Neural progenitor cell (in vitro differentiated cells): ENCODE data around the gene EIF4G3. TPM values are rescaled to one million over a fixed set of nuclear protein-coding genes. Genes with fewer than 3 reads are reported as not detected.

ENCODE experiments used
- DNase-seq: peaks from one replicate; pipeline ENCODE4 v3.0.0-alpha.2; 2016; ENCODE audit warnings: low spot score
- H2AFZ ChIP-seq: fragments of 200-600 bp; sonication (generic); replicated peaks from 2 replicates; pipeline ENCODE4 v1.6.1; 2016; ENCODE audit warnings: antibody characterized with exemption
- H3F3A ChIP-seq: fragments of 200-600 bp; sonication (generic); 2 replicates; pipeline ENCODE4 v1.6.1; 2016; ENCODE audit warnings: antibody characterized with exemption, low read depth
- H3K27ac ChIP-seq: fragments of 200-600 bp; sonication (generic); 2 replicates; pipeline ENCODE4 v1.5.1; 2016; ENCODE audit warnings: mild to moderate bottlenecking
- H3K27me3 ChIP-seq: fragments of 200-600 bp; sonication (generic); 2 replicates; pipeline ENCODE4 v1.6.1; 2016; ENCODE audit warnings: mild to moderate bottlenecking, moderate library complexity
- H3K36me3 ChIP-seq: fragments of 200-600 bp; sonication (generic); 2 replicates; pipeline ENCODE4 v1.5.1; 2016
- H3K4me1 ChIP-seq: fragments of 200-600 bp; sonication (generic); 2 replicates; pipeline ENCODE4 v1.6.1; 2016; ENCODE audit warnings: mixed run types
- H3K4me2 ChIP-seq: fragments of 200-600 bp; sonication (generic); 2 replicates; pipeline ENCODE4 v1.6.1; 2016
- H3K4me3 ChIP-seq: fragments of 200-600 bp; sonication (generic); 2 replicates; pipeline ENCODE4 v1.5.1; 2016
- H3K79me2 ChIP-seq: fragments of 200-600 bp; sonication (generic); 2 replicates; pipeline ENCODE4 v1.6.1; 2016; ENCODE audit warnings: low read depth
- H3K9ac ChIP-seq: fragments of 200-600 bp; sonication (generic); 2 replicates; pipeline ENCODE4 v1.6.1; 2016
- H3K9me3 ChIP-seq: fragments of 200-600 bp; sonication (generic); 2 replicates; pipeline ENCODE4 v1.5.1; 2016; ENCODE audit warnings: low read depth
- H4K20me1 ChIP-seq: fragments of 200-600 bp; sonication (generic); 2 replicates; pipeline ENCODE4 v1.6.1; 2016; ENCODE audit warnings: low read depth
- H3K27ac Mint-ChIP-seq: 3 replicates; pipeline ENCODE4 v1.8.0; 2021; ENCODE audit warnings: mixed read lengths
- H3K27me3 Mint-ChIP-seq: 2 replicates; pipeline ENCODE4 v1.8.0; 2022; ENCODE audit warnings: low read depth, mild to moderate bottlenecking, inconsistent platforms, moderate library complexity, mixed read lengths; ENCODE audit not compliant: insufficient read depth
- H3K36me3 Mint-ChIP-seq: 3 replicates; pipeline ENCODE4 v1.8.0; 2021; ENCODE audit warnings: mixed read lengths
- H3K4me1 Mint-ChIP-seq: 3 replicates; pipeline ENCODE4 v1.8.0; 2021; ENCODE audit warnings: mixed read lengths
- H3K4me3 Mint-ChIP-seq: 3 replicates; pipeline ENCODE4 v1.8.0; 2021; ENCODE audit warnings: mild to moderate bottlenecking, moderate library complexity, mixed read lengths
- H3K9me3 Mint-ChIP-seq: 3 replicates; pipeline ENCODE4 v1.8.0; 2020; ENCODE audit warnings: mixed read lengths
- CTCF ChIP-seq: fragments of 200-600 bp; sonication (generic); IDR thresholded peaks from 2 replicates; pipeline ENCODE4 v1.5.1; 2017; ENCODE audit warnings: antibody characterized with exemption, mild to moderate bottlenecking
- EZH2 ChIP-seq: fragments of 200-600 bp; sonication (generic); IDR thresholded peaks from 2 replicates; pipeline ENCODE4 v1.6.1; 2017; ENCODE audit warnings: antibody characterized with exemption, mild to moderate bottlenecking, moderate library complexity
- EZH2phosphoT487 ChIP-seq: fragments of 200-600 bp; sonication (generic); IDR thresholded peaks from 2 replicates; pipeline ENCODE4 v1.6.1; 2017; ENCODE audit warnings: antibody characterized with exemption
- total RNA-seq: library from RNA; depleted of rRNA; stranded (reverse); fragments of >200 nt; gene quantifications from 2 replicates; pipeline ENCODE4 v1.2.3, GENCODE V29; 2015; ENCODE audit warnings: low replicate concordance

Gene EIF4G3
- total RNA-seq, 1 donor from 2014 or later = 73.4 TPM

GRCh38 chr1:21066356-21067012, 110.2 kb downstream of the EIF4G3 start:
- Histone ChIP-seq H3K9ac (no peak overlapping the region), H4K20me1 (peaks cover 14% of the 10 kb centered on the region), H3K36me3 (no peaks in the 10 kb centered on the region), H3K79me2 (peaks cover 30% of the 10 kb centered on the region), H3K9me3 (no peaks in the 10 kb centered on the region), H3K4me2 (no peak overlapping the region), H3F3A (no peaks in the 10 kb centered on the region), H3K4me1 (no peaks in the 10 kb centered on the region), H3K27ac (no peak overlapping the region), H3K4me3 (no peak overlapping the region), H3K27me3 (no peaks in the 10 kb centered on the region), H2AFZ (no peak overlapping the region)
- H3K27ac Mint-ChIP-seq = no peak overlapping the region
- DNase-seq = no peak
- no peaks in the 10 kb centered on the region for H3K9me3 Mint-ChIP-seq
- peaks cover 2% of the 10 kb centered on the region for H3K36me3 Mint-ChIP-seq
- peaks cover 9% of the 10 kb centered on the region for H3K4me1 Mint-ChIP-seq
- H3K4me3 Mint-ChIP-seq = no peak overlapping the region
- TF ChIP-seq CTCF (no peak), EZH2phosphoT487 (no peak), EZH2 (no peak)
- H3K27me3 Mint-ChIP-seq = peaks cover 2% of the 10 kb centered on the region

GRCh38 chr1:21065851-21066250, 110.8 kb downstream of the EIF4G3 start:
- Mint-ChIP-seq H3K4me3 (no peak overlapping the region), H3K4me1 (peaks cover 9% of the 10 kb centered on the region), H3K36me3 (peaks cover 3% of the 10 kb centered on the region), H3K27ac (no peak overlapping the region), H3K9me3 (no peaks in the 10 kb centered on the region), H3K27me3 (peaks cover 2% of the 10 kb centered on the region)
- H3K79me2 ChIP-seq = peaks cover 34% of the 10 kb centered on the region
- no peak for TF ChIP-seq EZH2
- no peak for TF ChIP-seq CTCF
- H3K4me3 ChIP-seq = no peak overlapping the region
- H3K36me3 ChIP-seq = no peaks in the 10 kb centered on the region
- no peaks in the 10 kb centered on the region for H3K9me3 ChIP-seq
- no peak overlapping the region for H3K27ac ChIP-seq
- no peaks in the 10 kb centered on the region for H3F3A ChIP-seq
- H3K4me2 ChIP-seq = no peak overlapping the region
- DNase-seq = no peak
- H3K27me3 ChIP-seq = no peaks in the 10 kb centered on the region
- H4K20me1 ChIP-seq = peaks cover 7% of the 10 kb centered on the region
- no peaks in the 10 kb centered on the region for H3K4me1 ChIP-seq
- H3K9ac ChIP-seq = no peak overlapping the region
- H2AFZ ChIP-seq = no peak overlapping the region

GRCh38 chr1:21064057-21064456, 112.6 kb downstream of the EIF4G3 start:
- Histone ChIP-seq H3K4me2 (no peak overlapping the region), H2AFZ (no peak overlapping the region), H3K36me3 (no peaks in the 10 kb centered on the region), H3K4me3 (no peak overlapping the region), H3K4me1 (no peaks in the 10 kb centered on the region), H4K20me1 (peaks cover 7% of the 10 kb centered on the region), H3F3A (peaks cover 6% of the 10 kb centered on the region), H3K9ac (no peak overlapping the region), H3K27ac (no peak overlapping the region), H3K9me3 (no peaks in the 10 kb centered on the region), H3K79me2 (peaks cover 35% of the 10 kb centered on the region), H3K27me3 (no peaks in the 10 kb centered on the region)
- H3K4me3 Mint-ChIP-seq = no peak overlapping the region
- H3K9me3 Mint-ChIP-seq = no peaks in the 10 kb centered on the region
- no peaks in the 10 kb centered on the region for H3K27me3 Mint-ChIP-seq
- DNase-seq = no peak
- no peaks in the 10 kb centered on the region for H3K4me1 Mint-ChIP-seq
- H3K27ac Mint-ChIP-seq = no peak overlapping the region
- TF ChIP-seq EZH2 (no peak), EZH2phosphoT487 (no peak), CTCF (no peak)
- H3K36me3 Mint-ChIP-seq = peaks cover 3% of the 10 kb centered on the region
